ENCODE data around the gene RNGTT.

GRCh38 chr6:88722686-88723085 lies 240.7 kb downstream of the RNGTT start:
- TF ChIP-seq CTCF (conservative IDR thresholded peaks at IDR 0.05 in 1 of 2, IDR thresholded peaks at IDR 0.05 in 1 of 2; ENCODE audit: extremely low read depth in 1 of 2, insufficient read depth in 1 of 2, low read depth in 1 of 2, low read length in 2 of 2), result no peak
- no peak for TF ChIP-seq EZH2 (IDR thresholded peaks at IDR 0.05; ENCODE audit: borderline replicate concordance, low read length)

All from mammary epithelial cell (primary cell).